WTC11 (cell line): ENCODE data around the gene IBA57. TPM values are rescaled to one million over a fixed set of nuclear protein-coding genes. Genes with fewer than 3 reads are reported as not detected.

ENCODE experiments used
- ATAC-seq: fragments of 200-7000 bp; cut with Tn5 transposase; 2 replicates; pipeline ENCODE4 v1.10.0; 2021; ENCODE audit warnings: mild to moderate bottlenecking, moderate library complexity
- CTCF ChIA-PET: fragments of 300-600 bp; sonication (Branson Sonifier 250); formaldehyde crosslinking; loops from one replicate; lab custom pipeline; 2021; ENCODE audit warnings: antibody characterized with exemption; lab: Charles Lee
- POLR2A ChIA-PET: fragments of 350-600 bp; sonication (Branson Sonifier 250); formaldehyde crosslinking; loops from one replicate; lab custom pipeline; 2021; ENCODE audit warnings: antibody characterized with exemption; lab: Charles Lee
- DNase-seq: peaks from one replicate; pipeline ENCODE4 v3.0.0; 2021; ENCODE audit warnings: low spot score
- H3K27ac Mint-ChIP-seq: 2 replicates; pipeline ENCODE4 v1.8.0; 2021; ENCODE audit warnings: mixed read lengths
- H3K27me3 Mint-ChIP-seq: 2 replicates; pipeline ENCODE4 v1.8.0; 2021; ENCODE audit warnings: low read depth, mild to moderate bottlenecking, moderate library complexity, mixed read lengths
- H3K36me3 Mint-ChIP-seq: 2 replicates; pipeline ENCODE4 v1.8.0; 2021; ENCODE audit warnings: mixed read lengths
- H3K4me1 Mint-ChIP-seq: 2 replicates; pipeline ENCODE4 v1.8.0; 2022; ENCODE audit warnings: mixed read lengths
- H3K4me3 Mint-ChIP-seq: 2 replicates; pipeline ENCODE4 v1.8.0; 2021; ENCODE audit warnings: mild to moderate bottlenecking, moderate library complexity, mixed read lengths
- H3K9me3 Mint-ChIP-seq: 2 replicates; pipeline ENCODE4 v1.8.0; 2021; ENCODE audit warnings: mixed read lengths
- ATF1 ChIP-seq: sonication (generic); formaldehyde crosslinking; IDR thresholded peaks from 2 replicates; pipeline ENCODE4 v1.8.1; 2023; ENCODE audit warnings: mild to moderate bottlenecking, moderate library complexity, missing genetic modification reagents
- CREM ChIP-seq: sonication (generic); formaldehyde crosslinking; IDR thresholded peaks from 2 replicates; pipeline ENCODE4 v1.8.1; 2022; ENCODE audit warnings: mild to moderate bottlenecking, missing genetic modification reagents, moderate library complexity
- FOXJ3 ChIP-seq: sonication (generic); formaldehyde crosslinking; IDR thresholded peaks from 2 replicates; pipeline ENCODE4 v1.9.0; 2021; ENCODE audit warnings: missing genetic modification reagents, mild to moderate bottlenecking, borderline replicate concordance
- JAZF1 ChIP-seq: fragments of 250-450 bp; sonication (Bioruptor Pico); IDR thresholded peaks from 2 replicates; pipeline ENCODE4 v1.9.0; 2021; ENCODE audit warnings: moderate library complexity, mild to moderate bottlenecking, inconsistent platforms
- MXD4 ChIP-seq: fragments of 250-450 bp; sonication (Bioruptor Pico); IDR thresholded peaks from 2 replicates; pipeline ENCODE4 v1.8.0; 2021; ENCODE audit warnings: mild to moderate bottlenecking, moderate library complexity, borderline replicate concordance
- MYBL2 ChIP-seq: sonication (generic); formaldehyde crosslinking; IDR thresholded peaks from 2 replicates; pipeline ENCODE4 v1.8.1; 2023; ENCODE audit warnings: mild to moderate bottlenecking, moderate library complexity, missing genetic modification reagents
- NFATC4 ChIP-seq: fragments of 250-450 bp; sonication (Bioruptor Pico); IDR thresholded peaks from 2 replicates; pipeline ENCODE4 v1.9.0; 2021; ENCODE audit warnings: mild to moderate bottlenecking
- ZNF121 ChIP-seq: sonication (generic); formaldehyde crosslinking; IDR thresholded peaks from 2 replicates; pipeline ENCODE4 v1.8.0; 2023; ENCODE audit warnings: missing genetic modification reagents
- ZNF138 ChIP-seq: sonication (generic); formaldehyde crosslinking; conservative IDR thresholded peaks from 2 replicates; pipeline ENCODE4 v1.8.1; 2022; ENCODE audit warnings: mild to moderate bottlenecking, moderate library complexity, missing genetic modification reagents
- ZNF423 ChIP-seq: fragments of 250-450 bp; sonication (Bioruptor Pico); IDR thresholded peaks from 2 replicates; pipeline ENCODE4 v2.1.2; 2022; ENCODE audit warnings: mild to moderate bottlenecking, moderate library complexity
- total RNA-seq: library from RNA; stranded (reverse); gene quantifications from 3 replicates; pipeline ENCODE4 v1.2.3, GENCODE V29; 2021
- TF ChIP-seq, protein P1 (sequence below): fragments of 250-450 bp; sonication (Bioruptor Pico); IDR thresholded peaks from 2 replicates; pipeline ENCODE4 v1.9.0; 2021; ENCODE audit warnings: mild to moderate bottlenecking, borderline replicate concordance
- TF ChIP-seq, protein P2 (sequence below): sonication (generic); formaldehyde crosslinking; IDR thresholded peaks from 2 replicates; pipeline ENCODE4 v1.8.0; 2022; ENCODE audit warnings: mild to moderate bottlenecking, missing genetic modification reagents
- TF ChIP-seq, protein P3 (sequence below): sonication (generic); formaldehyde crosslinking; IDR thresholded peaks from 2 replicates; pipeline ENCODE4 v1.8.0; 2022; ENCODE audit warnings: missing genetic modification reagents
- TF ChIP-seq, protein P4 (sequence below): fragments of 250-450 bp; sonication (Bioruptor Pico); IDR thresholded peaks from 2 replicates; pipeline ENCODE4 v1.9.0; 2021; ENCODE audit warnings: moderate library complexity, mild to moderate bottlenecking, inconsistent platforms, borderline replicate concordance
- TF ChIP-seq, protein P5 (sequence below): sonication (generic); formaldehyde crosslinking; conservative IDR thresholded peaks from 2 replicates; pipeline ENCODE4 v1.8.1; 2022; ENCODE audit warnings: mild to moderate bottlenecking, missing genetic modification reagents

Gene IBA57
- total RNA-seq, 1 experiment from 2014 or later: 11.4 TPM

GRCh38 chr1:228224198-228225164 lies 58.9 kb downstream of the IBA57 start:
- CTCF ChIA-PET: interaction anchor here (1.1 to 1.2 kb wide), 2 partner anchors 11 to 13 kb away, joined by 3 to 5 read pairs; no protein-coding TSS in a partner anchor
- ATAC-seq (no peak), DNase-seq (no peak)
- H3K4me1 Mint-ChIP-seq: no peaks in the 10 kb centered on the region
- POLR2A ChIA-PET: no interaction called here
- TF ChIP-seq, protein P1, sequence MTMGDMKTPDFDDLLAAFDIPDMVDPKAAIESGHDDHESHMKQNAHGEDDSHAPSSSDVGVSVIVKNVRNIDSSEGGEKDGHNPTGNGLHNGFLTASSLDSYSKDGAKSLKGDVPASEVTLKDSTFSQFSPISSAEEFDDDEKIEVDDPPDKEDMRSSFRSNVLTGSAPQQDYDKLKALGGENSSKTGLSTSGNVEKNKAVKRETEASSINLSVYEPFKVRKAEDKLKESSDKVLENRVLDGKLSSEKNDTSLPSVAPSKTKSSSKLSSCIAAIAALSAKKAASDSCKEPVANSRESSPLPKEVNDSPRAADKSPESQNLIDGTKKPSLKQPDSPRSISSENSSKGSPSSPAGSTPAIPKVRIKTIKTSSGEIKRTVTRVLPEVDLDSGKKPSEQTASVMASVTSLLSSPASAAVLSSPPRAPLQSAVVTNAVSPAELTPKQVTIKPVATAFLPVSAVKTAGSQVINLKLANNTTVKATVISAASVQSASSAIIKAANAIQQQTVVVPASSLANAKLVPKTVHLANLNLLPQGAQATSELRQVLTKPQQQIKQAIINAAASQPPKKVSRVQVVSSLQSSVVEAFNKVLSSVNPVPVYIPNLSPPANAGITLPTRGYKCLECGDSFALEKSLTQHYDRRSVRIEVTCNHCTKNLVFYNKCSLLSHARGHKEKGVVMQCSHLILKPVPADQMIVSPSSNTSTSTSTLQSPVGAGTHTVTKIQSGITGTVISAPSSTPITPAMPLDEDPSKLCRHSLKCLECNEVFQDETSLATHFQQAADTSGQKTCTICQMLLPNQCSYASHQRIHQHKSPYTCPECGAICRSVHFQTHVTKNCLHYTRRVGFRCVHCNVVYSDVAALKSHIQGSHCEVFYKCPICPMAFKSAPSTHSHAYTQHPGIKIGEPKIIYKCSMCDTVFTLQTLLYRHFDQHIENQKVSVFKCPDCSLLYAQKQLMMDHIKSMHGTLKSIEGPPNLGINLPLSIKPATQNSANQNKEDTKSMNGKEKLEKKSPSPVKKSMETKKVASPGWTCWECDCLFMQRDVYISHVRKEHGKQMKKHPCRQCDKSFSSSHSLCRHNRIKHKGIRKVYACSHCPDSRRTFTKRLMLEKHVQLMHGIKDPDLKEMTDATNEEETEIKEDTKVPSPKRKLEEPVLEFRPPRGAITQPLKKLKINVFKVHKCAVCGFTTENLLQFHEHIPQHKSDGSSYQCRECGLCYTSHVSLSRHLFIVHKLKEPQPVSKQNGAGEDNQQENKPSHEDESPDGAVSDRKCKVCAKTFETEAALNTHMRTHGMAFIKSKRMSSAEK (CRISPR knock-in tag): no peak
- TF ChIP-seq JAZF1 (CRISPR knock-in tag) (no peak), MYBL2 (CRISPR knock-in tag) (no peak), ATF1 (no peak), CREM (CRISPR knock-in tag) (no peak), NFATC4 (CRISPR knock-in tag) (no peak), ZNF121 (CRISPR knock-in tag) (no peak), FOXJ3 (CRISPR knock-in tag) (no peak), ZNF138 (CRISPR knock-in tag) (no peak), ZNF423 (no peak), MXD4 (CRISPR knock-in tag) (no peak)
- TF ChIP-seq, protein P2, sequence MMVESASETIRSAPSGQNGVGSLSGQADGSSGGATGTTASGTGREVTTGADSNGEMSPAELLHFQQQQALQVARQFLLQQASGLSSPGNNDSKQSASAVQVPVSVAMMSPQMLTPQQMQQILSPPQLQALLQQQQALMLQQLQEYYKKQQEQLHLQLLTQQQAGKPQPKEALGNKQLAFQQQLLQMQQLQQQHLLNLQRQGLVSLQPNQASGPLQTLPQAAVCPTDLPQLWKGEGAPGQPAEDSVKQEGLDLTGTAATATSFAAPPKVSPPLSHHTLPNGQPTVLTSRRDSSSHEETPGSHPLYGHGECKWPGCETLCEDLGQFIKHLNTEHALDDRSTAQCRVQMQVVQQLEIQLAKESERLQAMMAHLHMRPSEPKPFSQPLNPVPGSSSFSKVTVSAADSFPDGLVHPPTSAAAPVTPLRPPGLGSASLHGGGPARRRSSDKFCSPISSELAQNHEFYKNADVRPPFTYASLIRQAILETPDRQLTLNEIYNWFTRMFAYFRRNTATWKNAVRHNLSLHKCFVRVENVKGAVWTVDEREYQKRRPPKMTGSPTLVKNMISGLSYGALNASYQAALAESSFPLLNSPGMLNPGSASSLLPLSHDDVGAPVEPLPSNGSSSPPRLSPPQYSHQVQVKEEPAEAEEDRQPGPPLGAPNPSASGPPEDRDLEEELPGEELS (CRISPR knock-in tag): no peak
- TF ChIP-seq, protein P3, sequence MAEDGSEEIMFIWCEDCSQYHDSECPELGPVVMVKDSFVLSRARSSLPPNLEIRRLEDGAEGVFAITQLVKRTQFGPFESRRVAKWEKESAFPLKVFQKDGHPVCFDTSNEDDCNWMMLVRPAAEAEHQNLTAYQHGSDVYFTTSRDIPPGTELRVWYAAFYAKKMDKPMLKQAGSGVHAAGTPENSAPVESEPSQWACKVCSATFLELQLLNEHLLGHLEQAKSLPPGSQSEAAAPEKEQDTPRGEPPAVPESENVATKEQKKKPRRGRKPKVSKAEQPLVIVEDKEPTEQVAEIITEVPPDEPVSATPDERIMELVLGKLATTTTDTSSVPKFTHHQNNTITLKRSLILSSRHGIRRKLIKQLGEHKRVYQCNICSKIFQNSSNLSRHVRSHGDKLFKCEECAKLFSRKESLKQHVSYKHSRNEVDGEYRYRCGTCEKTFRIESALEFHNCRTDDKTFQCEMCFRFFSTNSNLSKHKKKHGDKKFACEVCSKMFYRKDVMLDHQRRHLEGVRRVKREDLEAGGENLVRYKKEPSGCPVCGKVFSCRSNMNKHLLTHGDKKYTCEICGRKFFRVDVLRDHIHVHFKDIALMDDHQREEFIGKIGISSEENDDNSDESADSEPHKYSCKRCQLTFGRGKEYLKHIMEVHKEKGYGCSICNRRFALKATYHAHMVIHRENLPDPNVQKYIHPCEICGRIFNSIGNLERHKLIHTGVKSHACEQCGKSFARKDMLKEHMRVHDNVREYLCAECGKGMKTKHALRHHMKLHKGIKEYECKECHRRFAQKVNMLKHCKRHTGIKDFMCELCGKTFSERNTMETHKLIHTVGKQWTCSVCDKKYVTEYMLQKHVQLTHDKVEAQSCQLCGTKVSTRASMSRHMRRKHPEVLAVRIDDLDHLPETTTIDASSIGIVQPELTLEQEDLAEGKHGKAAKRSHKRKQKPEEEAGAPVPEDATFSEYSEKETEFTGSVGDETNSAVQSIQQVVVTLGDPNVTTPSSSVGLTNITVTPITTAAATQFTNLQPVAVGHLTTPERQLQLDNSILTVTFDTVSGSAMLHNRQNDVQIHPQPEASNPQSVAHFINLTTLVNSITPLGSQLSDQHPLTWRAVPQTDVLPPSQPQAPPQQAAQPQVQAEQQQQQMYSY (CRISPR knock-in tag): no peak
- TF ChIP-seq, protein P4, sequence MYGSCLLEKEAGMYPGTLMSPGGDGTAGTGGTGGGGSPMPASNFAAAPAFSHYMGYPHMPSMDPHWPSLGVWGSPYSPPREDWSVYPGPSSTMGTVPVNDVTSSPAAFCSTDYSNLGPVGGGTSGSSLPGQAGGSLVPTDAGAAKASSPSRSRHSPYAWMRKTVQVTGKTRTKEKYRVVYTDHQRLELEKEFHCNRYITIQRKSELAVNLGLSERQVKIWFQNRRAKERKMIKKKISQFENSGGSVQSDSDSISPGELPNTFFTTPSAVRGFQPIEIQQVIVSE (CRISPR knock-in tag): no peak
- TF ChIP-seq, protein P5, sequence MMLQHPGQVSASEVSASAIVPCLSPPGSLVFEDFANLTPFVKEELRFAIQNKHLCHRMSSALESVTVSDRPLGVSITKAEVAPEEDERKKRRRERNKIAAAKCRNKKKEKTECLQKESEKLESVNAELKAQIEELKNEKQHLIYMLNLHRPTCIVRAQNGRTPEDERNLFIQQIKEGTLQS: no peak
- peaks cover 7% of the 10 kb centered on the region for H3K9me3 Mint-ChIP-seq
- no peaks in the 10 kb centered on the region for H3K27me3 Mint-ChIP-seq
- H3K4me3 Mint-ChIP-seq: no peak overlapping the region
- H3K27ac Mint-ChIP-seq: no peak overlapping the region
- peaks cover 84% of the 10 kb centered on the region for H3K36me3 Mint-ChIP-seq
